HepG2 (cell line): Measurements from ENCODE around the gene MFSD2A. TPM values are rescaled to one million over a fixed set of nuclear protein-coding genes. Genes with fewer than 3 reads are reported as not detected.
"Not testable (repeated sequence)": the region's sequence is repeated elsewhere in the genome, so short reads cannot be mapped to it uniquely, and the experiment has no call there.

Source experiments
- ATAC-seq: fragments of 200-7000 bp; cut with Tn5 transposase; 3 replicates; pipeline ENCODE4 v1.9.1; 2020; ENCODE audit warnings: mild to moderate bottlenecking, moderate library complexity
- BruUV-seq: library from RNA; stranded (reverse); fragments of 400-500 nt; replicated peaks from 2 replicates; lab custom pipeline; 2021; lab: Mats Ljungman, UMichigan
- CTCF ChIA-PET: fragments of 300-600 bp; formaldehyde crosslinking; extraction: SDS; loops from one replicate; lab custom pipeline; 2021; ENCODE audit warnings: low total read pairs, inconsistent platforms, low intra/inter-chr PET ratio; lab: Yijun Ruan, JAX
- POLR2A ChIA-PET: fragments of 350-600 bp; sonication (Branson Sonifier 250); formaldehyde crosslinking; loops from one replicate; lab custom pipeline; 2020; ENCODE audit warnings: antibody characterized with exemption, inconsistent platforms; lab: Yijun Ruan, JAX
- DNase-seq: peaks from one replicate; pipeline ENCODE4 v3.0.0-alpha.2; 2015; ENCODE audit warnings: low spot score
- FAIRE-seq: peaks from 3 replicates; lab custom pipeline; 2011; peaks lifted over from hg19 to GRCh38; lab: Jason Lieb, UNC
- H2AFZ ChIP-seq: one replicate; pipeline ENCODE4 v1.6.1; 2011; ENCODE audit warnings: low read length, inconsistent platforms
- H3K27ac ChIP-seq: fragments of 300-600 bp; 3 replicates; pipeline ENCODE4 v1.8.0; 2011; ENCODE audit warnings: mixed run types, mild to moderate bottlenecking, mixed read lengths, low read length, inconsistent platforms; ENCODE audit not compliant: insufficient read depth; ENCODE audit errors: extremely low read length
- H3K27me3 ChIP-seq, 2 experiments: fragments of 200-600 bp in 1 of 2; 2 replicates in 1 of 2; 3 replicates in 1 of 2; pipeline versions ENCODE4 v1.6.0 to v1.8.0; 2011; ENCODE audit warnings: low read length in 2 of 2, mild to moderate bottlenecking in 2 of 2, moderate library complexity in 2 of 2, inconsistent platforms in 1 of 2; ENCODE audit not compliant: insufficient read depth in 2 of 2, control insufficient read depth in 1 of 2
- H3K36me3 ChIP-seq, 2 experiments: fragments of 200-600 bp in 1 of 2; replicated peaks in 1 of 2; 2 replicates in 1 of 2; 3 replicates in 1 of 2; pipeline versions ENCODE4 v1.5.1 to v1.8.0; 2011; ENCODE audit warnings: low read length in 2 of 2, inconsistent platforms in 1 of 2; ENCODE audit not compliant: insufficient read depth in 2 of 2, control insufficient read depth in 1 of 2
- H3K4me1 ChIP-seq: 2 replicates; pipeline ENCODE4 v1.5.1; 2012; ENCODE audit warnings: low read length, inconsistent platforms; ENCODE audit not compliant: insufficient read depth
- H3K4me2 ChIP-seq: 2 replicates; pipeline ENCODE4 v1.6.0; 2011; ENCODE audit warnings: low read depth, low read length, inconsistent platforms
- H3K4me3 ChIP-seq, 3 experiments: fragments of 200-600 bp in 1 of 3; sonication (generic), shearing (Covaris generic) in 1 of 3; replicated peaks in 1 of 3; 2 replicates each; pipeline ENCODE4 v1.5.1; 2011 to 2016; ENCODE audit warnings: low read length in 3 of 3, inconsistent platforms in 2 of 3, low read depth in 2 of 3, mild to moderate bottlenecking in 2 of 3, control low read depth in 1 of 3, mixed read lengths in 1 of 3; ENCODE audit not compliant: insufficient read depth in 1 of 3
- H3K79me2 ChIP-seq: one replicate; pipeline ENCODE4 v1.6.1; 2011; ENCODE audit warnings: low read length, inconsistent platforms; ENCODE audit not compliant: insufficient read depth
- H3K9ac ChIP-seq: 2 replicates; pipeline ENCODE4 v1.6.0; 2011; ENCODE audit warnings: mild to moderate bottlenecking, low read depth, low read length, inconsistent platforms; ENCODE audit not compliant: insufficient read depth
- H3K9me3 ChIP-seq: 2 replicates; pipeline ENCODE4 v1.5.1; 2012; ENCODE audit warnings: mild to moderate bottlenecking, low read length
- H4K20me1 ChIP-seq: 2 replicates; pipeline ENCODE4 v1.6.0; 2011; ENCODE audit warnings: inconsistent platforms, mild to moderate bottlenecking, low read length, moderate library complexity; ENCODE audit not compliant: insufficient read depth
- ARNTL ChIP-seq: sonication (generic); formaldehyde crosslinking; IDR thresholded peaks from 2 replicates; pipeline ENCODE4 v1.4.0; 2020; ENCODE audit warnings: mild to moderate bottlenecking, missing genetic modification reagents
- CBX5 ChIP-seq: sonication (generic); formaldehyde crosslinking; IDR thresholded peaks from 2 replicates; pipeline ENCODE4 v1.4.0; 2020; ENCODE audit warnings: missing genetic modification reagents, borderline replicate concordance
- CHD2 ChIP-seq: IDR thresholded peaks from 2 replicates; pipeline ENCODE4 v1.6.1; 2011; ENCODE audit warnings: low read depth, low read length, improper control_type of control experiment
- JUN ChIP-seq: sonication (generic); formaldehyde crosslinking; IDR thresholded peaks from 2 replicates; pipeline ENCODE4 v1.4.0; 2020; ENCODE audit warnings: mild to moderate bottlenecking, missing genetic modification reagents
- ZNF160 ChIP-seq: sonication (generic); formaldehyde crosslinking; IDR thresholded peaks from 2 replicates; pipeline ENCODE4 v1.8.0; 2022; ENCODE audit warnings: mild to moderate bottlenecking, inconsistent platforms, missing genetic modification reagents
- ZNF256 ChIP-seq: sonication (generic); formaldehyde crosslinking; conservative IDR thresholded peaks from 2 replicates; pipeline ENCODE4 v1.4.0; 2020; ENCODE audit warnings: missing genetic modification reagents
- ZNF343 ChIP-seq: sonication (generic); formaldehyde crosslinking; IDR thresholded peaks from 2 replicates; pipeline ENCODE4 v1.4.0; 2020; ENCODE audit warnings: mild to moderate bottlenecking, missing genetic modification reagents
- WGBS: methylation state at CpG from one replicate; pipeline ENCODE4 v1.1.6; 2017; ENCODE audit warnings: low lambda C conversion rate; 5-methylcytosine and 5-hydroxymethylcytosine counted together
- in situ Hi-C: cut with HindIII; loops from 2 replicates; pipeline ENCODE4 v1.10.0; 2017; ENCODE audit warnings: low pct_unique_long_range_greater_than_20kb; ENCODE audit not compliant: extremely low pct_ligation_motif_present
- intact Hi-C: fragments of 100-400 bp; cut with micrococcal nuclease; formaldehyde crosslinking; loops from one replicate; pipeline ENCODE4 v1.10.0; 2022; ENCODE audit not compliant: unreplicated experiment
- polyA plus RNA-seq, 8 experiments: library from polyadenylated mRNA; depleted of rRNA in 3 of 8; stranded (reverse) in 7 of 8; unstranded in 1 of 8; fragments of >200 nt; fragmentation: Illumina TruSeq in 4 of 8; extraction: Trizol in 4 of 8; gene quantifications; 2 replicates each; pipeline versions ENCODE4 v1.2.1 to v1.2.3, GENCODE V29; 2011 to 2016; ENCODE audit warnings: low read depth in 4 of 8, missing spikeins in 1 of 8, mixed read lengths in 1 of 8; ENCODE audit not compliant: insufficient read depth in 1 of 8
- total RNA-seq, 5 experiments: library from RNA; depleted of rRNA; stranded (reverse); fragments of >200 nt; fragmentation: Illumina TruSeq; extraction: Trizol; gene quantifications; 2 replicates each; pipeline ENCODE4 v1.2.3, GENCODE V29; 2016; ENCODE audit warnings: low read depth in 1 of 5
- TF ChIP-seq, protein P1 (sequence below): sonication (generic); formaldehyde crosslinking; IDR thresholded peaks from 2 replicates; pipeline ENCODE4 v1.4.0; 2020; ENCODE audit warnings: missing genetic modification reagents

Gene MFSD2A
- total and polyA plus RNA-seq, 2 of the 13 experiments (the other 11 are each of a cell fraction or from before 2014, with no cell fraction given), result 0.08 TPM; not detected in 1

DNA sequence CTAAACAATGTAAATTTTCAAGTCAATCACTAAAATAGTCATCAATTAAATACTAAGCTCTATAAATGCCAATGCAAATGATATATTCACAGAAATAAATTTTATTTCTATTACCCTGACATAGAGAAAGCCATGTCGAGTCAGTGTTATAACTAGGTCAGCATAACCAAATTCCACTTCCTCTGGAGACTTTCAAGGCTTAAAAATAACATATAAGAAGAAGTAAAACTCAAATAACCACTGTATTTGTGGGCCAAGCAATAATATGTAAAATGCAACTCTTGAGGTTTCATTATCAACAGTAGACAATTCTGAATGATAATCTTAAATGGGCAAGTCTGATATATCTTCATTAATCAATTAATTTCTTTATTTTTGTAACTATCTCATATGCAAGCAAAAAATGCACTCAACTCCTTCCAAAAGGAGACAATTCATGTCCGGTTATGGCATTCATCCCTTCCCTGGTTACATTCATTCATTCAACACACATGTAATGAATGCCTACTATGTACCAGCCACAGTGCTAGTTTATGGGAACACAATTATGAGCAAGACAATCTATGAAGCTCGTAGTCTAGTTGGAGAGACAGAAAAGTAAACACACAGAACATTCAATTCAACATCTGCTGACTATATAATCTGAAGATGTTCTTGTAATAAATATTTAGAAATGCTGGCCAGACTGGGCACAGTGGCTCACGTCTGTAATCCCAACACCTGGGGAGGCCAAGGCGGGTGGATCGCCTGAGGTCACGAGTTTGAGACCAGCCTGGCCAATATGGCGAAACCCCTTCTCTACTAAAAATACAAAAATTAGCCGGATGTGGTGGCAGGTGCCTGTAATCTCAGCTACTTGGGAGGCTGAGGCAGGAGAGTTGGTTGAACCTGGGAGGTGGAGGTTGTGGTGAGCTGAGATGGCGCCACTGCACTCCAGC lies 48.5 kb downstream of the MFSD2A start (continued):
- TF ChIP-seq CBX5, result no peak
- no peak for TF ChIP-seq ZNF343 (CRISPR knock-in tag)
- TF ChIP-seq JUN, result no peak
- TF ChIP-seq ZNF256 (CRISPR knock-in tag), result no peak
- no peak for TF ChIP-seq ARNTL
- TF ChIP-seq ZNF160, result no peak

DNA sequence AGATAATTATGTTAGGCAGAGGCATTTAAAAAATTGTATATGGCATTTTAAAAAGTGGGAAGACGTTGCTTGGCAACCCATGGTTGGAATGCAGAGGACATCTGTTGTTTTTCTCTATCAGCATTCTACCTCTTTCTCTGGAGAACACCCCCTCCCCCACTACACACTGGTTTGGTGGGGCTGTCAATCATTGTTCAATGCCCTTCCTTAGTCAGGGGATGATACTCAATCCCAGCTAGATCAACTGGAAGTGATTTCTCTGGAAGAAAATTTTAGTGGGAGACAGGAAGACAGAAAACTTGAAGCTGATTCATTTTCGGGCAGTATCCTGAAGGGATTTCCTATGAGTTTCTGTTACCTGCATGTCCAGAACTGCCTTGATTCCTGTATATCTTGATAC lies 49.9 kb downstream of the MFSD2A start:
- no peaks in the 10 kb centered on the region for H3K79me2 ChIP-seq
- CTCF ChIA-PET, result no interaction called here
- BruUV-seq, result no TSS peak
- H3K4me2 ChIP-seq, result no peak overlapping the region
- no peak for TF ChIP-seq CHD2
- TF ChIP-seq, protein P1, sequence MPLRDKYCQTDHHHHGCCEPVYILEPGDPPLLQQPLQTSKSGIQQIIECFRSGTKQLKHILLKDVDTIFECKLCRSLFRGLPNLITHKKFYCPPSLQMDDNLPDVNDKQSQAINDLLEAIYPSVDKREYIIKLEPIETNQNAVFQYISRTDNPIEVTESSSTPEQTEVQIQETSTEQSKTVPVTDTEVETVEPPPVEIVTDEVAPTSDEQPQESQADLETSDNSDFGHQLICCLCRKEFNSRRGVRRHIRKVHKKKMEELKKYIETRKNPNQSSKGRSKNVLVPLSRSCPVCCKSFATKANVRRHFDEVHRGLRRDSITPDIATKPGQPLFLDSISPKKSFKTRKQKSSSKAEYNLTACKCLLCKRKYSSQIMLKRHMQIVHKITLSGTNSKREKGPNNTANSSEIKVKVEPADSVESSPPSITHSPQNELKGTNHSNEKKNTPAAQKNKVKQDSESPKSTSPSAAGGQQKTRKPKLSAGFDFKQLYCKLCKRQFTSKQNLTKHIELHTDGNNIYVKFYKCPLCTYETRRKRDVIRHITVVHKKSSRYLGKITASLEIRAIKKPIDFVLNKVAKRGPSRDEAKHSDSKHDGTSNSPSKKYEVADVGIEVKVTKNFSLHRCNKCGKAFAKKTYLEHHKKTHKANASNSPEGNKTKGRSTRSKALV (CRISPR knock-in tag), result no peak
- TF ChIP-seq, all 625 proteins: peak for 0
- DNase-seq, result no peak
- Histone ChIP-seq H3K36me3 (no peaks in the 10 kb centered on the region), H4K20me1 (no peaks in the 10 kb centered on the region), H3K27ac (no peak overlapping the region), H3K4me1 (no peaks in the 10 kb centered on the region), H2AFZ (no peak overlapping the region), H3K4me3 (no peak overlapping the region), H3K9ac (no peak overlapping the region), H3K27me3 (no peaks in the 10 kb centered on the region), H3K9me3 (no peaks in the 10 kb centered on the region)
- no peak for ATAC-seq
- no peak for FAIRE-seq
- POLR2A ChIA-PET, result no interaction called here
- 0% methylated on average over 2 of the region's 2 CpGs for WGBS
- intact Hi-C loops, result no loop called here
- in situ Hi-C loops, result no loop called here

DNA sequence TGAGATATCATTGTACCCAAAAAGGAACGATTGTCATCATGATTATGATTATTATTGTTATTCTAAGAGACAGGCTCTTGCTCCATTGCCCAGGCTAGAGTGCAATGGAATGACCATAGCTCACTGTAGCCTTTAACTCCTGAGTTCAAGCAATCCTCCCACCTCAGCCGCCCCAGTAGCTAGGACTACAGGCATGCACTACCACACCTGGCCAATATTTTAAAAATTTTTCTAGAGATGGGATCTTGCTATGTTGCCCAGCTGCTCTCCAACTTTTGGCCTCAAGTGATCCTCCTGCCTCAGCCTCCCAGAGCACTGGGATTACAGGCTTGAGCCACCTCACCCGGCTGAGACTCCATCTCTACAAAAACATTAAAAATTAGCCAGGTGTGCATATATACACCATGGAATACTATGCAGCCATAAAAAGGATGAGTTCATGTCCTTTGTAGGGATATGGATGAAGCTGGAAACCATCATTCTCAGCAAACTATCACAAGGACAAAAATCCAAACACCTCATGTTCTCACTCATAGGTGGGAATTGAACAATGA lies 52.6 kb downstream of the MFSD2A start:
- ATAC-seq, H3K9me3 ChIP-seq, H3K4me2 ChIP-seq, H3K27me3 ChIP-seq, H3K79me2 ChIP-seq, intact Hi-C loops, H2AFZ ChIP-seq, H3K4me1 ChIP-seq, POLR2A ChIA-PET, H3K4me3 ChIP-seq, H3K9ac ChIP-seq, DNase-seq, FAIRE-seq, H3K36me3 ChIP-seq, CTCF ChIA-PET, H3K27ac ChIP-seq, in situ Hi-C loops, H4K20me1 ChIP-seq, BruUV-seq: not testable (repeated sequence)
- 7% methylated on average over 3 of the region's 3 CpGs for WGBS
